HL-60/S4 (cell line): ENCODE results near the gene NDE1.

Experiments used
- in situ Hi-C: fragments of 300-500 bp; cut with MboI; formaldehyde crosslinking; loops from 2 replicates; pipeline ENCODE4 v1.14.3; 2022; ENCODE audit warnings: low sequenced_read_pairs

Gene NDE1

GRCh38 chr16:15729152-15729551, 79.1 kb downstream of the NDE1 start:
- in situ Hi-C loops: no loop called here

GRCh38 chr16:15732416-15732815, 82.4 kb downstream of the NDE1 start:
- in situ Hi-C loops: no loop called here

DNA sequence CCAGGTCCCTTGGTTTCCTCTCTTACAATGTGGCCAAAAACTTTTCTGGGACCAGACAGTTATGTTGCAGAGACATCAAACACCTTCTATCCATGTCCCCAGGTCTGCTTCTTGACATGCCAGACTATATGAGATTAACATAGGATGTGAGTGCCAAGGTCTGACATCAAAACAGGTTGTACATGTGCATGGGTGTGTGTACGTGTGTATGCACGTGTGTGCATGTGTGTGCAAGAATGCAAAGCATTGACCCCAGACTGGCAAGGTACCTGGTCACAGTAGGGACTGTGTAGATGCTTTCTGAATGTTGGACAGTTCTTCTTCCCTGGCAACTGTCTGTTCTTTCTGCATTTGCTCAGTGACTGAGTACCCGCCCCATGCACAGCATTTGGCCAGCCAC, 85.6 kb downstream of the NDE1 start:
- in situ Hi-C loops: no loop called here

- in situ Hi-C loops: no loop called here
These were observed 86.5 kb downstream of the NDE1 start for GRCh38 chr16:15736529-15736928.

DNA sequence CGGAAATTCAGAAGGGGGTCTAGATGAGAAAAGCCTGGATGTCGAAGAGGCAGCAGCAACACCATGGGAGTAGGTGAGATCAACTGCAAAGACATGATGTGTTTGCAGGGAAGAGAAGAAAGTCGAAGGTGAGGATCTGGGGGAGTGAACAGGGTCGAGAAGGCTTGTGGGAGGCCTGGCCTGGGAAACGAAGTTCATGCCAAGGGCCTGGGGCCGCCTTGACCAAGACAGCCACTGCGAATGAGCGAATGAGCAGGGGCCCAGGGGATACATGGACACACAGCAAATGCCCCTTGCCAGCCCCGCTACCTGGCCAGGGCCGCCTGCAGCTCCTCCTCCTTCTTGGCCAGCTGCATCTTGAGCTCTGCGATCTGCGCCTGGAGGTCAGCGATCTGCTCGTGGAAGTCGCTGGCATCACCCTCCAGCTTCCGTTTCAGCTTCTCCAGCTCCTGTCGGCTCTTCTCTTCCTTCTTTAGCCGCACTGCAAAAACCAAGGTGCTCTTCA, 87.1 kb downstream of the NDE1 start:
- in situ Hi-C loops: no loop called here

DNA sequence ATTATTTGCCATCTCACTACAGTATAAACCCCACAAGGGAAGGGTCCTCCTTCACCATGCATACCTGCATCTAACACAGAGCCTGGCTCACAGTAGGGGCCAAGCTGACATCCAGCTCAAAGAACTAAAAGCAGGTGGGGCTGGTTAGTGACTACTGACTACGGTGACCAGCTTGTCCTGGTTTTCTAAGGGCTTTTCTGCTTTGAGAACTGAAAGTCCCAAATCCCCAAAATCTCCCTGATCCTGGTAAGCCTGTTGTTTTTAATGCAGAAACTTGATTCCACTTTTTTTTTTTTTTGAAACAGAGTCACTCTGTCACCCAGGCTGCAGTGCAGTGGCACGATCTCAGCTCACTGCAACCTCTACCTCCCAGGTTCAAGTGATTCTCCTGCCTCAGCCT, 89.4 kb downstream of the NDE1 start:
- in situ Hi-C loops: no loop called here

DNA sequence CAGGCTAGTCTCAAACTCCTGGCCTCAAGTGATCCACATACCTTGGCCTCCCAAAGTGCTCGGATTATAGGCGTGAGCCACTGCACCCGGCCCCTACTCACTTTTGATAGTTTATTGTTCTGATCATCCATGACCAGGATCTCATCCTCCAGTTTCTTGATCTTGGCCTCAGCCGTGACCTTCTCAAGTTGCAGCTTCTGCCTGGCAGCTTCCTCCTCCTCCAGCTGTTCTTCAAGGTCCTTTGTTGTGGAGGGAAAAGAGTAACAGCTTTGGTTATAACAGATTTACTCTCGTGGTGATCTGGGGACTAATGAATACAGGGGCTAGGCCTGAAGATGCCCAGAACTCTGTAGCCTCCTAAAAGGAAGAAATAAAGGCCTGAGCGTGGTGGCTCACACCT, 89.9 kb downstream of the NDE1 start:
- in situ Hi-C loops: no loop called here

DNA sequence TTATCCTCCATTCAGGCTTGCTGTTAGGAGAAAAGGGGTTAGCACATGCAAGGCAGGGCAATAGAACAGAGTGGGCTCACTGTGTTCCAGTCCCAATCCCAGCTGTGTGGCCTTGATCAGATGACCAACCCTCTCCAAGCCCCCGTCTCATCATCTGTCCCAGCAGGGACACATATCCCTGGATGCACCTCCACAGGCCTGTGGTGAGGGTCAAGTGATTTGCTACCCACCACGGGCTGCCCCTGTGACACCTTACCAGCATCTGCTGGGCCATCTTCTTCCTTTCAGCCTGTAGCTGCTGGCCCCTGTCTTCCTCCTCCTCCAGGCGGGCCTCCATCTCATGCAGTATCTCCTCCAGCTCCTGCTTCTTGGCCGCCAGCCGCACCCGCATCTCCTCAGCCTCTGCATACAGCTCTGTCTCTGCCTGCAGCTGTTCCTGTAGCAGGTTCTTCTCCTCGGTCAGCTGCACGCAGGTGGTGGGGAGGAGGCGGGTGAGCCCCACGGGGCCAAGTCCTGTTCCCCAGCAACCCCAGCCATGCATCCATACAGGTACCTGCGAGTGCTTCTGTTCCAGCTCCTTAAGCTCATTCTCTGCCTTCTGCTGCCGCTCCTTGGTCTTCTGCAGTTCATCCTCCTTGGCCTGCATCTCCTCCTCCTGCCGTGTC, 91.3 kb downstream of the NDE1 start:
- in situ Hi-C loops: no loop called here

GRCh38 chr16:15742716-15743115, 92.7 kb downstream of the NDE1 start:
- in situ Hi-C loops: no loop called here

DNA sequence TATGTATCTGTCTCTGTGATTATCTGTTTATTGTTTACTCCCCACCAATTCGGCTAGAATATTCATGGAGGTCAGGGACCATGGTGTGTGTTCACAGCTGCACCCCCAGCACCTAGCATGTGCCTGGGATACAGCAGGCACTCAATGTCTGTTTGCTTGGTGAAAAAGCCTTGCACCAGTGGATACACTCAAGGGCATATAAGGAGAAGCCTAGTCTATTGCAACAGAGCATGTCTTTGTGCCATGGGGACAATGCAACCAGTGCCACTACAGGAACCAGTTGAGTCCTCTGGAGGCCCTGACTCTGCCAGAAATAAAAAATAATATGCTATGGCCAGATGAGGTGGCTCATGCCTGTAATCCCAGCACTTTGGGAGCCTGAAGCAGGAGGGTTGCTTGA, 93.6 kb downstream of the NDE1 start:
- in situ Hi-C loops: no loop called here

DNA sequence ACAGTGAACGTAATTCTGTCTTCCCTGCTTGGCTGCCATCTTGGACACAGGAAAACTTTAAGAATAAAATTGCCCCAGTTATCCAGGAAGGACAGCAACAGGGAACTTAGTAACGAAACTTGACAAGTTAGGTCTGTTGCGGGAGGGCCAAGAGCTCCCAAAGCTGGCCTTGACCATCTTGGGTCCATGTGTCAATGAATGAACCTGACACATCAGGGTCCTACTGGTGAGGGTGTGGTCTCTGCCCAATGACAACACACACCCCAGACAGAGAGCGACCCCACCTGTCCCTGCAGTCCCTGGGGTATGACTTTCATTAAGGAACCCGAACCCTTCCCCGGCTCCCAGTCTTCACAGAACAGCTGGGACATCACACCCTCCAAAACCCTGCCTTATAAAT, 96.3 kb downstream of the NDE1 start:
- in situ Hi-C loops: no loop called here

DNA sequence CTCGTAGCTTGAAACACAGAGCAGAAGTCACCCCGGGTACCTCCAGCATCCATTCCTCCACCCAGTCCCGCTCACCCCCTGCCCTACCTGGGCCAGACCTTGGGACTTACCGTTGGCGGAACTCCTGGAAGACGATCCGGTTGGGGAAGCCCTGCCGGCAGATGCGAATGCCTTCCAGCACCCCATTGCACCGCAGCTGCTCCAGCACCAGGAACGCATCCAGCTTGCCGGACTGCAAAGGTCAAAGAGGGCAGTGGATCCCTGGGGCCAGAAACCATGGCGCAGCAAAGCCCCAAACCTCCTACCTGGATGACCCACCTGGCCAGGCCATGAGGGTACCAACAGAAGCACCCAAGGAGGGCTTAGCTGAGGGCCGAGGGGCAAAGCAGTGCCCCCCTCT, 97.9 kb downstream of the NDE1 start:
- in situ Hi-C loops: no loop called here

DNA sequence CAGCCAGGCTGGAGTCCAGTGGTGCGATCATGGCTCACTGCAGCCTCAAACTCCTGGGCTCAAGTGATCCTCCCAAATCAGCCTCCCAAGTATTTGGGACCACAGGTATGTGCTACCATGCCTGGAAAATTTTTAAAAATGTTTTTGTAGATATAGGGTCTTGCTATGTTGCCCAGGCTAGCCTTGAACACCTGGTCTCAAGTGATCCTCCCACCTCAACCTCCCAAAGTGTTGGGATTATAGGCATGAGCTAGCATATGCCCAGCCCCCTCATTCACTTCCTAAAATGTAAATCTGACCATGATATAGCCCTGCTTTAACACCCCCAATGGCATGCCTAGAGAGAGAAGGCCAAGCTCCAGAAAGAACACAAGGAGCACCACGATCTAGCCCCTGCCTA, 98.6 kb downstream of the NDE1 start:
- in situ Hi-C loops: no loop called here

GRCh38 chr16:15749371-15749770, 99.3 kb downstream of the NDE1 start:
- in situ Hi-C loops: no loop called here

DNA sequence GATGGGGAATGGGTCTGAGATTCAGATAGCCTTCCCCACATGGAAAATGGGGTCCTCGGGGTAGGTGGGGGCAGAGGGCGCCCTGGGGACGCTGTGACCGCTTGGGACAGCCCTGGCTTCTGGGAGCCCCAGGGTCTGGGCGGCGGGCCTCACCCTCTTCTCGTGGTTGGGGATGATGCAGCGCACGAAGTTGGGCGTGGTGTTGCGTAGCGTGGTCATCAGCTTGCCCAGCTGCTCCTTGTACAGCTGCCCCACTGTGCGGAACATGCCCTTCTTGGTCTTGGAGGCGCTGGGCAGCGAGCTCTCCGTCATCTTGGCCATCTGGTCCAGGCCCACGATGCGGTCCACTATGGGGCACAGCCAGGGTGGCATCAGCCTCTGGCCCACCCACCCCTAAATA, 99.9 kb downstream of the NDE1 start:
- in situ Hi-C loops: loop anchor here (25.0 kb wide), 1 partner anchor 387 kb away; no protein-coding TSS in a partner anchor

- in situ Hi-C loops: loop anchor here (25.0 kb wide), 1 partner anchor 385 kb away; no protein-coding TSS in a partner anchor
These were observed 101.9 kb downstream of the NDE1 start for GRCh38 chr16:15751940-15752339.

DNA sequence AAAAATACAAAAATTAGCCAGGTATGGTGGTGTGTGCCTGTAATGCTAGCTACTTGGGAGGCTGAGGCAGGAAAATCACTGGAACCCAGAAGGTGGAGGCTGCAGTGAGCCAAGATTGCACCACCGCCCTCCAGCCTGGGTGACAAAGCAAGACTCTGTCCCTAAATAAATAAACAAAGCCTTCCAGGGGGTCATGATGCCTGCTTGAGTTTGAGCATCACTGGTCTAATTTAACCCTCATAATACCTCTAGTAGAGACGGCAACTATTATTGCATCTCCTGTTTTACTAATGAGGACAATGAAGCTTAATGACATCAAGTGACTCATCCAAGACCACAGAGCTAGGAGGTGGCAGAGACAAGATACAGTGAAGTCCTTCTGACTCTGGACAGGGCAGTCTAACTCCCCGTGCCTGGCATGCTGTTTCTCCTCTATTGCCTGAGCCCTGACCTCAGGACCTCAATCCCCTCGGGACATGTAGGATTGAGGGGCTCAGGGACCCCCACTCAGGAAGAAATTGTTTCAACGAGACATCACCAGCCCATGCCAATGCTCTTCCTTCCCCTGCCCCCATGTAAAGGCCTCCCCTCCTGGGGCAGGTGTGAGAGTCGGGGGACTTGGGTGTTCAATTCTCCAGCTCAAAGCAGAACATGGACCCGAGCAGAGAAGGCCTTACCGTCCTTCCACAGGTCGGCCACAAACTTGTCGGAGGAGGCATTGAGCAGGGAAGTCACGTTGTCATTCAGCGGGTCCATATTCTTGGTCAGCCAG, 102.9 kb downstream of the NDE1 start:
- in situ Hi-C loops: loop anchor here (25.0 kb wide), 1 partner anchor 384 kb away; no protein-coding TSS in a partner anchor

DNA sequence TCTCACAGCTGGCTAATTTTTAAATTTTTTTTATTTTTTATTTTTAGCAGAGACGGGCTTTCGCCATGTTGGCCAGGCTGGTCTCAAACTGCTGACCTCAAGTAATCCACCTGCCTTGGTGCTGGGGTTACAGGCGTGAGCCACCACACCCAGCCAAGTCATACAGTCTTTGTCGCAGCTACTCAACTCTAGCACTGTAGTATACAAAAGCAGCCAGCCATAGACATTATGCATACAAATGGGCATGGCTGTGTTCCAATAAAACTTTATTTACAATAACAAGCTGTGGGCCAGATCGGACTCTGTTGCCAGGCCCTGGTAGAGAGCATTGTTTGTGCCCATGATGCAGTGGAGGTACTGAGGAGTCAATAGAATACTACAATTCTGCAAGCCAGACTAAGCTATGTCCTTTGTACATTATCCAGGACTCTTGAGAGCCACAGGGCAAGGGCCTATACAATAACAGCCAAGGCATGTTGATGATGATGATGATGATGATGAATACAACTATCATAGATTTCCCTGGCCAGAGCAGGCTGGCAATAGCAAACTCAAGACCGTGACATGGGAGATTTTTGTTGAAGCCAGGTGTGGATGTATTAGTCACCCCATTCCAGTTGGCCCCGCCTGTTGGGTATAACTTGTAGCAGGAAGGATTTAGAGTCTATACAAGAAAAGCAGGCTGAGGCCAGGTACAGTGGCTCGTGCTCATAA, 104.9 kb downstream of the NDE1 start:
- in situ Hi-C loops: loop anchor here (25.0 kb wide), 1 partner anchor 382 kb away; no protein-coding TSS in a partner anchor

DNA sequence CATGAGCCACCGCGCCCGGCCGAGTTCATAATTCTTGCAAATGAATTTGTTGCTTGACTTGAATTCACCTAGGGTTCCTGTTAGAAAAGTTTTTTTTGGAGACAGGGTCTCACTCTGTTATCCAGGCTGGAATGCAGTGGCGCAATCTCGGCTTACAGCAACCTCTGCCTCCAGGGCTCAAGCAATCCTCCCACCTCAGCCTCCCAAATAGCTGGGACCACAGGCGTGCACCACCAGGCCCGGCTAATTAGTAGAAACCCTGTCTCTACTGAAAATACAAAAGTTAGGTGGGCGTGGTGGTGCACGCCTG, 107.0 kb downstream of the NDE1 start:
- in situ Hi-C loops: loop anchor here (25.0 kb wide), 1 partner anchor 380 kb away; no protein-coding TSS in a partner anchor

DNA sequence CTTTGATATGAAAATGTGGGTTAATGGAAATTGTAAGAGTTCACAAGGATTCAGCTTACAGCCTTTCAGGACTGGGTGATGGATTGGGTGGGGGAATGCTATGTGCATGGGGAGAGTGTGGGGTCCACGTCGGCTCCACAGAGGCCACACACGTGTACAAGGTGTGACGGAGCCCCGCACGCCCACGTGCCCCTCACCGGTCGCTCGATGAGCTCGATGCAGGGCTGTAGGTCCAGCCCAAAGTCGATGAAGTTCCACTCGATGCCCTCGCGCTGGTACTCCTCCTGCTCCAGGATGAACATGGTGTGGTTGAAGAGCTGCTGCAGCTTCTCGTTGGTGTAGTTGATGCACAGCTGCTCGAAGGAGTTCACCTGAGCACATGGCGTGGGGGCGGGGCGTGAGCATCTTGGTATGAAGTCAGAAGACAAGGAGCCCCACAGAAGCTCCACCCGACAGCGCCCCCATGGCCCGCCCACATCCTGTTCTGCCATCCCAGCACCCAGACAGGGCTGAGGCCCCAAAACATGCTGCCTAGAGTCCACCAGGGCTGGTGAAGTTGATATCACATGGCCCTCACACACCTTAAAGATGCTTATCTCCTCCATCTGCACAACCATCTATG, 107.7 kb downstream of the NDE1 start:
- in situ Hi-C loops: loop anchor here (25.0 kb wide), 1 partner anchor 380 kb away; no protein-coding TSS in a partner anchor

DNA sequence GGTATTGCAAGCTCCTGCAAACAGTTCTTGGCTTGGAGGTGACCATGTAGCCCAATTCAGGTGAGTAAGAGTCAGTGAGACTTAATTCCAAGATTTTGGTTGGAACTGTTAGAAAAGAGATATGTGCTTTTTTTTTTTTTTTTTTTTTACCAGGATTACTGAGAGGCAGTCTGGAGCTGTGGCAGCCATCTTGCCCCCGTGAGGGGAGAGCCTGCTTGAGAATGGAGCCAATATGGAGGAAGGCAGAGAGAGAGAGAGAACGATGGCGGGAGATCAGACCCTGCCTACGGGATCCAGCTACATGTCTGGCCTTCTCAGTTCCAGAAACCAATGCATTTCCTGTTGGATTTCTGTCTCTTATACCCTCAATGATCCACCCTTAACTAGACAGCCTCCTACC, 109.0 kb downstream of the NDE1 start:
- in situ Hi-C loops: loop anchor here (25.0 kb wide), 1 partner anchor 378 kb away; no protein-coding TSS in a partner anchor
